ENCODE results near the gene SCNM1. TPM values are rescaled to one million over a fixed set of nuclear protein-coding genes. Genes with fewer than 3 reads are reported as not detected.

SCNM1 gene
- total and polyA plus RNA-seq, 9 of the 15 experiments (the other 6 are each of a cell fraction or from before 2014, with no cell fraction given) = 17.2 to 204 (median 63.0) TPM

GRCh38 chr1:151165738-151166504 is at the start of gene SCNM1, which contains the start of gene LYSMD1 (continued):
- TF ChIP-seq L3MBTL2 (IDR thresholded peaks at IDR 0.05) = peak; percentile 65
- TF ChIP-seq RCOR1 (IDR thresholded peaks at IDR 0.05; ENCODE audit: borderline replicate concordance in 1 of 2, low read depth in 2 of 2, low read length in 2 of 2) = peak in 1 of 2 experiments; percentile 28; a peak in 2 of 4 replicates
- 0 out of 2 replicates have a peak, but pooled peaks have one; percentile 13 for TF ChIP-seq TRIM28 (IDR thresholded peaks at IDR 0.05)
- TF ChIP-seq DMBX1 (CRISPR knock-in tag; IDR thresholded peaks at IDR 0.05; ENCODE audit: borderline replicate concordance) = peak; percentile 69; the same call in 1 of the 2 replicates
- no peak for TF ChIP-seq NCOA4 (IDR thresholded peaks at IDR 0.05; ENCODE audit: partially characterized antibody)
- TF ChIP-seq KLF16 (IDR thresholded peaks at IDR 0.05) = peak; percentile 100
- TF ChIP-seq CTBP1 (IDR thresholded peaks at IDR 0.05; ENCODE audit: borderline replicate concordance) = peak; percentile 60
- no peak for TF ChIP-seq GATA2 (CRISPR knock-in tag; IDR thresholded peaks at IDR 0.05)
- peak; percentile 100 for TF ChIP-seq ETV5 (CRISPR knock-in tag; IDR thresholded peaks at IDR 0.05; ENCODE audit: low read depth)
- peak; percentile 33; the same call in 1 of the 2 replicates for TF ChIP-seq CHD2 (IDR thresholded peaks at IDR 0.05; ENCODE audit: low read depth, low read length)
- peak; percentile 98 for TF ChIP-seq GABPA (tag; conservative IDR thresholded peaks at IDR 0.05; ENCODE audit: low read depth)
- peak in 1 of 2 experiments; percentile 93; a peak in 2 of 4 replicates for TF ChIP-seq BCLAF1 (IDR thresholded peaks at IDR 0.05; ENCODE audit: borderline replicate concordance in 1 of 2, control insufficient read depth in 1 of 2, low read depth in 2 of 2, low read length in 1 of 2)
- peak; percentile 95 for TF ChIP-seq NR2C1 (IDR thresholded peaks at IDR 0.05)
- TF ChIP-seq NR2C1 (tag; IDR thresholded peaks at IDR 0.05) = peak; percentile 96
- TF ChIP-seq DIDO1 (tag; IDR thresholded peaks at IDR 0.05; ENCODE audit: low read depth) = peak; percentile 87
- TF ChIP-seq KDM5B (IDR thresholded peaks at IDR 0.05; ENCODE audit: insufficient replicate concordance, low read depth, low read length) = peak; percentile 84
- peak; percentile 34; the same call in 1 of the 2 replicates for TF ChIP-seq ZBTB33 (CRISPR knock-in tag; IDR thresholded peaks at IDR 0.05)
- TF ChIP-seq ZBED1 (IDR thresholded peaks at IDR 0.05) = 0 out of 2 replicates have a peak, but pooled peaks have one; percentile 23
- TF ChIP-seq PKNOX1 (IDR thresholded peaks at IDR 0.05) = peak; percentile 48
- TF ChIP-seq CXXC5 (CRISPR knock-in tag; IDR thresholded peaks at IDR 0.05) = peak; percentile 92
- TF ChIP-seq SP1 (CRISPR knock-in tag; IDR thresholded peaks at IDR 0.05) = peak; percentile 86
